Neutrophil (primary cell): ENCODE data around the gene ADCY9.
"Not testable (repeated sequence)": the region's sequence is repeated elsewhere in the genome, so short reads cannot be mapped to it uniquely, and the experiment has no call there.

ENCODE experiments used
- H3K27ac ChIP-seq: fragments of 200-600 bp; sonication (generic); 2 replicates; pipeline ENCODE4 v1.5.1; 2016; ENCODE audit warnings: mild to moderate bottlenecking, moderate library complexity
- H3K27me3 ChIP-seq: fragments of 200-600 bp; sonication (generic); 2 replicates; pipeline ENCODE4 v1.6.0; 2016; ENCODE audit warnings: mild to moderate bottlenecking
- H3K36me3 ChIP-seq: fragments of 200-600 bp; sonication (generic); 2 replicates; pipeline ENCODE4 v1.5.1; 2017
- H3K4me1 ChIP-seq, 2 experiments: fragments of 200-600 bp in 1 of 2; sonication (generic) in 1 of 2; 1 replicate in 1 of 2; 2 replicates in 1 of 2; pipeline versions ENCODE4 v1.5.1 to v1.6.1; 2013 to 2016; ENCODE audit warnings: low read depth in 1 of 2, low read length in 1 of 2, mild to moderate bottlenecking in 1 of 2, moderate library complexity in 1 of 2; ENCODE audit not compliant: control insufficient read depth in 1 of 2, insufficient read depth in 1 of 2
- H3K4me3 ChIP-seq, 2 experiments: fragments of 200-600 bp in 1 of 2; sonication (generic) in 1 of 2; 1 replicate in 1 of 2; 2 replicates in 1 of 2; pipeline ENCODE4 v1.5.1; 2013 to 2016; ENCODE audit warnings: low read depth in 1 of 2, low read length in 1 of 2, mild to moderate bottlenecking in 1 of 2, moderate library complexity in 1 of 2
- H3K9me3 ChIP-seq: fragments of 200-600 bp; sonication (generic); 2 replicates; pipeline ENCODE4 v1.5.1; 2016
- CTCF ChIP-seq: fragments of 200-600 bp; sonication (generic); IDR thresholded peaks from 2 replicates; pipeline ENCODE4 v1.5.1; 2016; ENCODE audit warnings: antibody characterized with exemption

Gene ADCY9

DNA sequence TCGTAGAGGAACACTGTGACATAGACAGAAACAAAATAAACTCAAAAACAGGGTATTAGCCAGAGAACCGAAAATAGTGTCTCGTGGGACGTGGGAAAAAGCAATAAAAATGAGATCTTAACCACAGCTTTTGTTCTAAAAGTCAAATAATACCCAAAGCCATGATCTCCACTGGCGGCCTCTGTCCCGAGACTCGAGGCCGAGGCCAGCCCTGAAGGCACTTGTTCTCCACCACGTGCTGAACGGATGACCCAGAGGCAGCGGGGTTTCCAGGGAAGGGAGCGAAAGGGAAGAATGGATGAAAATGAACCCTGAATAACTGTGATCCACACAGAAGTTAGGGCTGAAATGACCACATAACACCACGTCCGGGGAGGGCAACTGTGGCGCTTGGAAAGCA is 150.9 kb downstream of the ADCY9 start:
- H3K4me1 ChIP-seq: peaks cover 10 to 18% of the 10 kb centered on the region in 2 experiments
- H3K4me3 ChIP-seq: no peak overlapping the region
- no peaks in the 10 kb centered on the region for H3K9me3 ChIP-seq
- no peak for TF ChIP-seq CTCF
- no peak overlapping the region for H3K27ac ChIP-seq
- H3K36me3 ChIP-seq: no peaks in the 10 kb centered on the region
- peaks cover 38% of the 10 kb centered on the region for H3K27me3 ChIP-seq

GRCh38 chr16:3964686-3965290 is 151.5 kb downstream of the ADCY9 start:
- H3K9me3 ChIP-seq: no peaks in the 10 kb centered on the region
- no peaks in the 10 kb centered on the region for H3K36me3 ChIP-seq
- no peak overlapping the region for H3K4me3 ChIP-seq
- no peak overlapping the region for H3K27ac ChIP-seq
- TF ChIP-seq CTCF: no peak
- peaks cover 10 to 20% of the 10 kb centered on the region in 2 experiments for H3K4me1 ChIP-seq
- H3K27me3 ChIP-seq: peaks cover 43% of the 10 kb centered on the region

GRCh38 chr16:3963886-3964685 is 152.2 kb downstream of the ADCY9 start:
- no peak for TF ChIP-seq CTCF
- no peak overlapping the region for H3K4me3 ChIP-seq
- no peaks in the 10 kb centered on the region for H3K36me3 ChIP-seq
- H3K27me3 ChIP-seq: peaks cover 50% of the 10 kb centered on the region
- H3K9me3 ChIP-seq: no peaks in the 10 kb centered on the region
- H3K4me1 ChIP-seq: peaks cover 10 to 20% of the 10 kb centered on the region in 2 experiments
- no peak overlapping the region for H3K27ac ChIP-seq

DNA sequence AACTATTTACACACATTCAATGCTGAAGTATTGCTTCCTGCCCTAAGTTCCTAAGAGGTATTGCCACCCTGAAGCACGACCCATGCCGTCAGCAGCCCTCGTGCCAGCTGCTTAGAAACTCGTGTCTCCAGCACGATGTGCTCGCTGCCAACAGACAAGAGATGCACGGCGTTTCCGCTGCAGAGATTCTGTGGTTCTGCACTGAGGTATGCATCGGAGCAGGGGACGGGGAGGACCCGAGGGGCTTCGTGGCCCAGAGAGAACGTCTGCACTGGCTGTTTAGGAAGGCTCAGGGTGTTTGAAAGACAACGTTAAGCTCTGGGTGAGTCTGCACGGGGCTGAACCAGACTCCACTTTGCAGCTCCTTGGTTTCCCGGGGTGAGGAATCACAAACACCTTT is 153.0 kb downstream of the ADCY9 start:
- Histone ChIP-seq H3K9me3 (no peaks in the 10 kb centered on the region), H3K4me1 (peaks cover 8 to 14% of the 10 kb centered on the region in 2 experiments), H3K27ac (no peak overlapping the region), H3K4me3 (no peak overlapping the region), H3K27me3 (peaks cover 54% of the 10 kb centered on the region), H3K36me3 (no peaks in the 10 kb centered on the region)
- no peak for TF ChIP-seq CTCF

- TF ChIP-seq CTCF: no peak
Observed at GRCh38 chr16:3961449-3961849, 154.8 kb downstream of the ADCY9 start.

DNA sequence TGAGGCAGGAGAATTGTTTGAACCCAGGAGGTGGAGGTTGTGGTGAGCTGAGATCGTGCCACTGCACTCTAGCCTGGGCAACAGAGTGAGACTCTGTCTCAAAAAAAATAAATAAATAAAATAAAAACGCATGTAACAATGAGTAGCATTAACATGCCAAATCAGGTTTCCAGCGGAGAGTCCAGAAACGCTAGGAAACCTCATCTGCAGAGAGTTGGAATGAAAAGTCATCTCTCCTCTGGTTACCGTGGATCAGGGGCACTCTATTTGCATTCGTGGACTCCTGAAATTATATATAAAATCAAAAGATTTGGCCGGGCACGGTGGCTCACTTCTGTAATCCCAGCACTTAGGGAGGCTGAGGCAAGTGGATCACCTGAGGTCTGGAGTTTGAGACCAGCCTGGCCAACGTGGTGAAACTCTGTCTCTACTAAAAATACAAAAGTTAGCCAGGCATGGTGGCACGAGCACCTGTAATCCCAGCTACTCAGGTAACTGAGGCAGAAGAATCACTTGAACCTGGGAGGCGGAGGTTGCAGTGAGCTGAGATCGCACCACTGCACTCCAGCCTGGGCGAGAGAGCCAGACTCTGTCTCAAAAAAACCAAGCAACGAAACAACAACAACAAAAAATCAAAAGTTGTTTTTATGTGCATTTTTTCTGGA is 156.2 kb downstream of the ADCY9 start:
- not testable (repeated sequence) for H3K27ac ChIP-seq, H3K9me3 ChIP-seq, H3K36me3 ChIP-seq
- peaks cover 85% of the 10 kb centered on the region for H3K27me3 ChIP-seq
- H3K4me3 ChIP-seq: peak overlapping the region in 1 of 2 experiments; percentile 49
- peaks cover 8 to 14% of the 10 kb centered on the region in 2 experiments for H3K4me1 ChIP-seq

More at GRCh38 chr16:3961449-3961849, 154.8 kb downstream of the ADCY9 start:
- no peak overlapping the region for H3K4me3 ChIP-seq
- peaks cover 72% of the 10 kb centered on the region for H3K27me3 ChIP-seq
- H3K27ac ChIP-seq: no peak overlapping the region
- H3K9me3 ChIP-seq: no peaks in the 10 kb centered on the region
- H3K4me1 ChIP-seq: peaks cover 8 to 14% of the 10 kb centered on the region in 2 experiments
- no peaks in the 10 kb centered on the region for H3K36me3 ChIP-seq
